Breast epithelium (tissue), 3 donors: ENCODE measurements around the gene IGSF3.

Experiments used
- POLR2A ChIP-seq: fragments of 450-650 bp; IDR thresholded peaks from one replicate; pipeline ENCODE4 v1.6.1; 2016; ENCODE audit warnings: antibody characterized with exemption, mild to moderate bottlenecking, moderate library complexity
- POLR2AphosphoS5 ChIP-seq, 3 donors: sonication (generic); formaldehyde crosslinking; IDR thresholded peaks; one replicate each; pipeline ENCODE4 v1.6.1; 2017; ENCODE audit warnings: antibody characterized with exemption in 3 of 3
- TF ChIP-seq, protein P1 (sequence below), 3 donors: fragments of 450-650 bp; IDR thresholded peaks; one replicate each; pipeline ENCODE4 v1.5.1; 2016 to 2017; ENCODE audit warnings: antibody characterized with exemption in 3 of 3, mild to moderate bottlenecking in 3 of 3, moderate library complexity in 3 of 3

DNA sequence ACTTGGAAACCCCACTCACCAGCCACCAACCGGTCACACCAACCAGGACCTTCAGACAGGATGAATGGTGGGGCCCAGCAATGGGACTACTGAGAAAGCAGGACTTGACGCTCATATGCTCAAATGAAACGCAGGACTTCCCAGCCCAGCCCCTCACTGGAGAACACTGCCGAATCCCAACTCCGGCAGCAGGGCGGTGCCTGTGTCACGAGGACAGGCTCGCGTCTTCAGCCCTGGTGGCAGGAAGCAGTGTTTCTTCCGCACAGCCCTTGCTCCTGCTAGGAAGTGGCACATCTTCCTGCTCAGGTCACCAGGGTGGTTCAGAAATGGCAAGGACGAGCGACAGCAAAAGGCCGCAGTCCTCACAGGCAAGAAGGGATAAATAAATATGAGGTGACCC, 135.6 kb downstream of the IGSF3 start:
- TF ChIP-seq, protein P1, sequence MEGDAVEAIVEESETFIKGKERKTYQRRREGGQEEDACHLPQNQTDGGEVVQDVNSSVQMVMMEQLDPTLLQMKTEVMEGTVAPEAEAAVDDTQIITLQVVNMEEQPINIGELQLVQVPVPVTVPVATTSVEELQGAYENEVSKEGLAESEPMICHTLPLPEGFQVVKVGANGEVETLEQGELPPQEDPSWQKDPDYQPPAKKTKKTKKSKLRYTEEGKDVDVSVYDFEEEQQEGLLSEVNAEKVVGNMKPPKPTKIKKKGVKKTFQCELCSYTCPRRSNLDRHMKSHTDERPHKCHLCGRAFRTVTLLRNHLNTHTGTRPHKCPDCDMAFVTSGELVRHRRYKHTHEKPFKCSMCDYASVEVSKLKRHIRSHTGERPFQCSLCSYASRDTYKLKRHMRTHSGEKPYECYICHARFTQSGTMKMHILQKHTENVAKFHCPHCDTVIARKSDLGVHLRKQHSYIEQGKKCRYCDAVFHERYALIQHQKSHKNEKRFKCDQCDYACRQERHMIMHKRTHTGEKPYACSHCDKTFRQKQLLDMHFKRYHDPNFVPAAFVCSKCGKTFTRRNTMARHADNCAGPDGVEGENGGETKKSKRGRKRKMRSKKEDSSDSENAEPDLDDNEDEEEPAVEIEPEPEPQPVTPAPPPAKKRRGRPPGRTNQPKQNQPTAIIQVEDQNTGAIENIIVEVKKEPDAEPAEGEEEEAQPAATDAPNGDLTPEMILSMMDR (IDR thresholded peaks at IDR 0.05), result no peak
- TF ChIP-seq POLR2A (no peak), POLR2AphosphoS5 (IDR thresholded peaks at IDR 0.05) (no peak)
